ENCODE measurements around the gene ARL15.

- no peak for TF ChIP-seq E2F1 (CRISPR knock-in tag; IDR thresholded peaks at IDR 0.05)
- TF ChIP-seq TGIF2 (CRISPR knock-in tag; IDR thresholded peaks at IDR 0.05), result no peak
- no peak for TF ChIP-seq ZMIZ1 (IDR thresholded peaks at IDR 0.05; ENCODE audit: low read depth in 2 of 2, low read length in 2 of 2)
- TF ChIP-seq CTCF (IDR thresholded peaks at IDR 0.05 in 2 of 3, conservative IDR thresholded peaks at IDR 0.05 in 1 of 3; ENCODE audit: insufficient read depth in 2 of 3, low read depth in 1 of 3, low read length in 3 of 3), result no peak
- TF ChIP-seq YY1 (IDR thresholded peaks at IDR 0.05; ENCODE audit: borderline replicate concordance in 1 of 3, control insufficient read depth in 1 of 3, extremely low read depth in 1 of 3, insufficient read depth in 3 of 3, insufficient read length in 1 of 3, insufficient replicate concordance in 2 of 3, low read depth in 1 of 3, low read length in 2 of 3), result no peak
- no peak for TF ChIP-seq SMAD1 (IDR thresholded peaks at IDR 0.05; ENCODE audit: low read depth, low read length, partially characterized antibody)
- no peak for TF ChIP-seq RBFOX2 (IDR thresholded peaks at IDR 0.05; ENCODE audit: low read depth, low read length)
- TF ChIP-seq JUN (IDR thresholded peaks at IDR 0.05; ENCODE audit: borderline replicate concordance, low read depth, low read length), result peak; percentile 66; the same call in 1 of the 2 replicates
- TF ChIP-seq JUN (CRISPR knock-in tag; IDR thresholded peaks at IDR 0.05; ENCODE audit: borderline replicate concordance), result no peak
- TF ChIP-seq ZBTB34 (CRISPR knock-in tag; IDR thresholded peaks at IDR 0.05), result no peak
- TF ChIP-seq KLF13 (tag; IDR thresholded peaks at IDR 0.05; ENCODE audit: borderline replicate concordance, low read depth), result no peak
- no peak for TF ChIP-seq POLR2A (conservative IDR thresholded peaks at IDR 0.05)
- no peak for TF ChIP-seq SIN3A (IDR thresholded peaks at IDR 0.05; ENCODE audit: borderline replicate concordance in 2 of 2, control insufficient read depth in 1 of 2, low read depth in 2 of 2, low read length in 2 of 2)
Observed at GRCh38 chr5:54013556-54014194, 296.7 kb downstream of the ARL15 start.

Measured in K562 (cell line).